ENCODE measurements around the gene KAZN. TPM values are rescaled to one million over a fixed set of nuclear protein-coding genes. Genes with fewer than 3 reads are reported as not detected.

The KAZN gene
- total RNA-seq, 1 experiment from 2014 or later: 15.6 TPM

- intact Hi-C loops (cut with micrococcal nuclease; ENCODE audit: unreplicated experiment): loop anchor here (5.0 kb wide), 1 partner anchor 241 kb away; no protein-coding TSS in a partner anchor
- Histone ChIP-seq H3K9me2 (ENCODE audit: insufficient read depth) (no peaks in the 10 kb centered on the region), H3K27me3 (ENCODE audit: insufficient read depth, low read depth) (no peaks in the 10 kb centered on the region), H3K4me2 (no peak overlapping the region), H2AFZ (no peak overlapping the region), H3K9me3 (ENCODE audit: insufficient read depth, low read depth) (no peaks in the 10 kb centered on the region), H4K20me1 (ENCODE audit: insufficient read depth) (no peaks in the 10 kb centered on the region), H3K79me2 (ENCODE audit: low read depth) (no peaks in the 10 kb centered on the region), H3K4me1 (replicated peaks; ENCODE audit: insufficient read depth) (no peaks in the 10 kb centered on the region), H3K36me3 (ENCODE audit: low read depth) (no peaks in the 10 kb centered on the region), H3K27ac (no peak overlapping the region), H3K4me3 (no peak overlapping the region), H3F3A (ENCODE audit: insufficient read depth, low read depth) (no peaks in the 10 kb centered on the region)
- peak; percentile 42 to 71 for DNase-seq
- ChIA-PET CTCF (interaction anchor here (0.6 to 1.6 kb wide), 6 partner anchors 9 to 147 kb away, joined by 3 to 13 read pairs (median 4); no protein-coding TSS in a partner anchor), POLR2A (ENCODE audit: unreplicated experiment) (interaction anchor here (0.5 kb wide), 1 partner anchor 25 kb away, joined by 3 read pairs; no protein-coding TSS in a partner anchor)
- TF ChIP-seq CTCF (conservative IDR thresholded peaks at IDR 0.05) (no peak), EZH2 (IDR thresholded peaks at IDR 0.05; ENCODE audit: low read depth) (no peak)
- BruUV-seq (replicated peaks): no TSS peak
Observed at GRCh38 chr1:15028102-15028501, 429.6 kb downstream of the KAZN start.

DNA sequence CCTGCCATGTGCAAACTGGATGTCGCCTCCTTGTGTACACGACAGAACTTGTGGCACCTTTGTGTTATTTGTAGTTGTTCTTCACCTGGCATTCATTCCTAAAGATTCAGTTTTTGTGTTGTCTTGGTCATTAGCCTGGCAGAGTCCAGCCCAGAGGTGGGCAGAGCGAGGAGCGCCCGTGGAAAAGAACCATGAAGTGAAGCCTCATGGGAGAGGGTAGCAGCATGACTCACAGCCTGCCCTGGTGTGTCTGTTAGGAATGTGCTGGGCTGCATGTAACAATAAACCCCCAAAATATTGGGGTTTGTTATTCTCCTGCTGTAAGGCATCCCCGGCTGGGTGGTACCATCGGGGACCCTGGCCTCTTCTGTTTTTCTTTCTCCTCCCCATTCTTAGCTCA is 430.1 kb downstream of the KAZN start:
- Histone ChIP-seq H3K79me2 (ENCODE audit: low read depth) (no peaks in the 10 kb centered on the region), H2AFZ (no peak overlapping the region), H3K4me1 (replicated peaks; ENCODE audit: insufficient read depth) (no peaks in the 10 kb centered on the region), H3K9me3 (ENCODE audit: insufficient read depth, low read depth) (no peaks in the 10 kb centered on the region), H3K4me3 (no peak overlapping the region), H3K27me3 (ENCODE audit: insufficient read depth, low read depth) (no peaks in the 10 kb centered on the region), H3K9me2 (ENCODE audit: insufficient read depth) (no peaks in the 10 kb centered on the region), H4K20me1 (ENCODE audit: insufficient read depth) (no peaks in the 10 kb centered on the region), H3K27ac (no peak overlapping the region), H3K36me3 (ENCODE audit: low read depth) (no peaks in the 10 kb centered on the region), H3F3A (ENCODE audit: insufficient read depth, low read depth) (no peaks in the 10 kb centered on the region), H3K4me2 (no peak overlapping the region)
- no peak for DNase-seq
- no peak for TF ChIP-seq CTCF (conservative IDR thresholded peaks at IDR 0.05)
- TF ChIP-seq EZH2 (IDR thresholded peaks at IDR 0.05; ENCODE audit: low read depth): no peak
- CTCF ChIA-PET: interaction anchor here (0.9 to 1.6 kb wide), 3 partner anchors 9 to 61 kb away, joined by 3 to 8 read pairs (median 6); no protein-coding TSS in a partner anchor
- intact Hi-C loops (cut with micrococcal nuclease; ENCODE audit: unreplicated experiment): loop anchor here (5.0 kb wide), 1 partner anchor 241 kb away; no protein-coding TSS in a partner anchor
- BruUV-seq (replicated peaks): no TSS peak
- POLR2A ChIA-PET (ENCODE audit: unreplicated experiment): interaction anchor here (0.5 kb wide), 1 partner anchor 25 kb away, joined by 3 read pairs; no protein-coding TSS in a partner anchor

DNA sequence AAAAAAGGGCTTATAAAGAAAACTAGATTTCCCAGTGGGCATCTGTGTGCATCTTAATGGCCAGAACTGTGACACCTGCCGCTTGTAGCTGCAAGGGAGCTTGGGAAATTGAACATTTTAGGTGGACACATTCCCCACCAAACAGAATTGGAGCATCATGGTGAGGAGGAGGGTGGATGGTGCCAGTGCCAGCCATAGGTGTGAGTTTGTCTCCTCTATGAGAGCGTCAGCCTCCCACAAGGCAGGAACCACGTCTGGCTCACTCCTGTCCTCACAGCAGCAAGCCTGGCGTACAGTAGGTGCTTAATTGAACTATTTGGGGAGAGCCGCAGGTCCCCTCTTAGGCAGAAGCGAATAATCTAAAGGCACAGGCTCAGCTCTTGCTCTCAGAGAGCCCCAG is 430.6 kb downstream of the KAZN start:
- Histone ChIP-seq H3K36me3 (ENCODE audit: low read depth) (no peaks in the 10 kb centered on the region), H3F3A (ENCODE audit: insufficient read depth, low read depth) (no peaks in the 10 kb centered on the region), H3K4me3 (no peak overlapping the region), H4K20me1 (ENCODE audit: insufficient read depth) (no peaks in the 10 kb centered on the region), H3K79me2 (ENCODE audit: low read depth) (no peaks in the 10 kb centered on the region), H3K9me3 (ENCODE audit: insufficient read depth, low read depth) (no peaks in the 10 kb centered on the region), H3K9me2 (ENCODE audit: insufficient read depth) (no peaks in the 10 kb centered on the region), H3K27ac (no peak overlapping the region), H3K4me1 (replicated peaks; ENCODE audit: insufficient read depth) (no peaks in the 10 kb centered on the region), H2AFZ (no peak overlapping the region), H3K27me3 (ENCODE audit: insufficient read depth, low read depth) (no peaks in the 10 kb centered on the region), H3K4me2 (no peak overlapping the region)
- ChIA-PET POLR2A (ENCODE audit: unreplicated experiment) (no interaction called here), CTCF (interaction anchor here (1.4 kb wide), 1 partner anchor 8 kb away, joined by 6 read pairs; no protein-coding TSS in a partner anchor)
- DNase-seq: no peak
- no TSS peak for BruUV-seq (replicated peaks)
- intact Hi-C loops (cut with micrococcal nuclease; ENCODE audit: unreplicated experiment): loop anchor here (5.0 kb wide), 1 partner anchor 242 kb away; no protein-coding TSS in a partner anchor
- TF ChIP-seq EZH2 (IDR thresholded peaks at IDR 0.05; ENCODE audit: low read depth) (no peak), CTCF (conservative IDR thresholded peaks at IDR 0.05) (no peak)
